Breast epithelium (tissue), 3 donors: ENCODE results near the gene SCD5.

Experiments used
- POLR2A ChIP-seq: fragments of 450-650 bp; IDR thresholded peaks from one replicate; pipeline ENCODE4 v1.6.1; 2016; ENCODE audit warnings: antibody characterized with exemption, mild to moderate bottlenecking, moderate library complexity
- POLR2AphosphoS5 ChIP-seq, 3 donors: sonication (generic); formaldehyde crosslinking; IDR thresholded peaks; one replicate each; pipeline ENCODE4 v1.6.1; 2017; ENCODE audit warnings: antibody characterized with exemption in 3 of 3
- TF ChIP-seq, protein P1 (sequence below), 3 donors: fragments of 450-650 bp; IDR thresholded peaks; one replicate each; pipeline ENCODE4 v1.5.1; 2016 to 2017; ENCODE audit warnings: antibody characterized with exemption in 3 of 3, mild to moderate bottlenecking in 3 of 3, moderate library complexity in 3 of 3

- TF ChIP-seq, protein P1, sequence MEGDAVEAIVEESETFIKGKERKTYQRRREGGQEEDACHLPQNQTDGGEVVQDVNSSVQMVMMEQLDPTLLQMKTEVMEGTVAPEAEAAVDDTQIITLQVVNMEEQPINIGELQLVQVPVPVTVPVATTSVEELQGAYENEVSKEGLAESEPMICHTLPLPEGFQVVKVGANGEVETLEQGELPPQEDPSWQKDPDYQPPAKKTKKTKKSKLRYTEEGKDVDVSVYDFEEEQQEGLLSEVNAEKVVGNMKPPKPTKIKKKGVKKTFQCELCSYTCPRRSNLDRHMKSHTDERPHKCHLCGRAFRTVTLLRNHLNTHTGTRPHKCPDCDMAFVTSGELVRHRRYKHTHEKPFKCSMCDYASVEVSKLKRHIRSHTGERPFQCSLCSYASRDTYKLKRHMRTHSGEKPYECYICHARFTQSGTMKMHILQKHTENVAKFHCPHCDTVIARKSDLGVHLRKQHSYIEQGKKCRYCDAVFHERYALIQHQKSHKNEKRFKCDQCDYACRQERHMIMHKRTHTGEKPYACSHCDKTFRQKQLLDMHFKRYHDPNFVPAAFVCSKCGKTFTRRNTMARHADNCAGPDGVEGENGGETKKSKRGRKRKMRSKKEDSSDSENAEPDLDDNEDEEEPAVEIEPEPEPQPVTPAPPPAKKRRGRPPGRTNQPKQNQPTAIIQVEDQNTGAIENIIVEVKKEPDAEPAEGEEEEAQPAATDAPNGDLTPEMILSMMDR (IDR thresholded peaks at IDR 0.05), result no peak
- no peak for TF ChIP-seq POLR2A
- TF ChIP-seq POLR2AphosphoS5 (IDR thresholded peaks at IDR 0.05), result no peak
Measured at GRCh38 chr4:82776925-82777542, 21.6 kb downstream of the SCD5 start.
